GM12878 (cell line): Measurements from ENCODE around the gene PGLYRP1. TPM values are rescaled to one million over a fixed set of nuclear protein-coding genes. Genes with fewer than 3 reads are reported as not detected.

Source experiments
- ATAC-seq: fragments of 200-7000 bp; cut with Tn5 transposase; 3 replicates; pipeline ENCODE4 v1.9.1; 2020; ENCODE audit warnings: mild to moderate bottlenecking, moderate library complexity
- BruUV-seq: library from RNA; stranded (reverse); fragments of 400-500 nt; replicated peaks from 2 replicates; lab custom pipeline; 2021; lab: Mats Ljungman, UMichigan
- CTCF ChIA-PET: fragments of 300-600 bp; sonication (Branson Sonifier 250); formaldehyde crosslinking; extraction: SDS; loops from one replicate; lab custom pipeline; 2021; ENCODE audit warnings: inconsistent platforms; lab: Yijun Ruan, JAX
- POLR2A ChIA-PET: fragments of 350-600 bp; formaldehyde crosslinking; extraction: SDS; loops from one replicate; lab custom pipeline; 2021; ENCODE audit warnings: inconsistent platforms; lab: Charles Lee
- RAD21 ChIA-PET: fragments of 300-600 bp; sonication (Branson Sonifier 250); formaldehyde crosslinking; loops from one replicate; lab custom pipeline; 2023; ENCODE audit warnings: antibody characterized with exemption; ENCODE audit not compliant: unreplicated experiment; lab: Charles Lee
- SMC1A ChIA-PET: fragments of 300-600 bp; sonication (Branson Sonifier 250); formaldehyde crosslinking; loops from one replicate; lab custom pipeline; 2023; ENCODE audit not compliant: unreplicated experiment, uncharacterized antibody; lab: Charles Lee
- DNase-seq: peaks from one replicate; pipeline ENCODE4 v3.0.0-alpha.2; 2011; ENCODE audit warnings: low read depth, low spot score
- FAIRE-seq: peaks from 3 replicates; lab custom pipeline; 2011; peaks lifted over from hg19 to GRCh38; lab: Jason Lieb, UNC
- H2AFZ ChIP-seq: 2 replicates; pipeline ENCODE4 v1.6.0; 2011; ENCODE audit warnings: low read depth, low read length, control low read depth; ENCODE audit not compliant: control insufficient read depth
- H3K27ac ChIP-seq: 2 replicates; pipeline ENCODE4 v1.5.1; 2011; ENCODE audit warnings: control low read depth; ENCODE audit not compliant: control insufficient read depth, insufficient read depth
- H3K27me3 ChIP-seq, 2 experiments: replicated peaks in 1 of 2; 2 replicates each; pipeline versions ENCODE4 v1.6.0 to v1.6.1; 2011; ENCODE audit warnings: low read length in 1 of 2; ENCODE audit not compliant: control insufficient read depth in 2 of 2, insufficient read depth in 2 of 2
- H3K36me3 ChIP-seq, 2 experiments: 2 replicates each; pipeline ENCODE4 v1.5.1; 2011; ENCODE audit warnings: low read length in 1 of 2; ENCODE audit not compliant: control insufficient read depth in 2 of 2, insufficient read depth in 2 of 2
- H3K4me1 ChIP-seq: 2 replicates; pipeline ENCODE4 v1.6.1; 2011; ENCODE audit warnings: mild to moderate bottlenecking, low read length, moderate library complexity, mixed read lengths; ENCODE audit not compliant: control insufficient read depth, insufficient read depth
- H3K4me2 ChIP-seq: 2 replicates; pipeline ENCODE4 v1.6.0; 2011; ENCODE audit warnings: control low read depth; ENCODE audit not compliant: control insufficient read depth, insufficient read depth
- H3K4me3 ChIP-seq: fragments of 200-600 bp; sonication (generic); 2 replicates; pipeline ENCODE4 v1.5.1; 2016
- H3K79me2 ChIP-seq: 2 replicates; pipeline ENCODE4 v1.6.0; 2011; ENCODE audit warnings: low read length; ENCODE audit not compliant: control insufficient read depth, insufficient read depth
- H3K9ac ChIP-seq: 2 replicates; pipeline ENCODE4 v1.8.0; 2011; ENCODE audit warnings: low read length, control low read depth, mixed read lengths; ENCODE audit not compliant: control insufficient read depth, insufficient read depth
- H3K9me3 ChIP-seq: replicated peaks from 3 replicates; pipeline ENCODE4 v1.5.1; 2011; ENCODE audit warnings: mild to moderate bottlenecking, low read length; ENCODE audit not compliant: control insufficient read depth, insufficient read depth
- H4K20me1 ChIP-seq: 2 replicates; pipeline ENCODE4 v1.6.0; 2011; ENCODE audit not compliant: control insufficient read depth, insufficient read depth
- BCL3 ChIP-seq: IDR thresholded peaks from 2 replicates; pipeline ENCODE4 v1.6.1; 2011; ENCODE audit warnings: borderline replicate concordance, low read depth, mild to moderate bottlenecking, moderate library complexity, low read length; ENCODE audit not compliant: insufficient read depth, poor library complexity, severe bottlenecking
- CHD2 ChIP-seq: IDR thresholded peaks from 2 replicates; pipeline ENCODE4 v1.6.1; 2011; ENCODE audit warnings: low read depth, low read length, improper control_type of control experiment, borderline replicate concordance
- CREB1 ChIP-seq: IDR thresholded peaks from 2 replicates; pipeline ENCODE4 v1.6.1; 2012; ENCODE audit warnings: low read depth, mild to moderate bottlenecking, inconsistent platforms
- EZH2 ChIP-seq: IDR thresholded peaks from 2 replicates; pipeline ENCODE4 v1.6.1; 2012; ENCODE audit warnings: low read depth, mild to moderate bottlenecking, control low read depth, inconsistent platforms, low read length, borderline replicate concordance; ENCODE audit not compliant: control insufficient read depth
- SIN3A ChIP-seq: IDR thresholded peaks from 2 replicates; pipeline ENCODE4 v1.6.1; 2012; ENCODE audit warnings: low read depth, low read length, improper control_type of control experiment
- SMAD5 ChIP-seq: IDR thresholded peaks from 2 replicates; pipeline ENCODE4 v1.6.1; 2016; ENCODE audit warnings: antibody characterized with exemption, low read depth
- SMC3 ChIP-seq: IDR thresholded peaks from 2 replicates; pipeline ENCODE4 v1.6.1; 2011; ENCODE audit warnings: low read length, improper control_type of control experiment, borderline replicate concordance
- ZNF274 ChIP-seq: IDR thresholded peaks from one replicate; pipeline ENCODE4 v1.8.0; 2011; ENCODE audit not compliant: insufficient read length, insufficient read depth
- ZNF592 ChIP-seq: fragments of 450-650 bp; IDR thresholded peaks from 2 replicates; pipeline ENCODE4 v1.6.1; 2017; ENCODE audit warnings: mild to moderate bottlenecking, moderate library complexity
- WGBS: methylation state at CpG from one replicate; pipeline ENCODE4 v1.1.6; 2016; ENCODE audit warnings: low lambda C conversion rate; ENCODE audit not compliant: insufficient replicate concordance, insufficient coverage; ENCODE audit errors: missing lambda C conversion rate; 5-methylcytosine and 5-hydroxymethylcytosine counted together
- in situ Hi-C: fragments of 300-500 bp; cut with MboI; formaldehyde crosslinking; loops from 9 replicates; pipeline ENCODE4 v1.14.3; 2018; ENCODE audit warnings: mixed read lengths
- intact Hi-C: fragments of 100-400 bp; cut with micrococcal nuclease; formaldehyde crosslinking; loops from one replicate; pipeline ENCODE4 v1.14.2; 2022; ENCODE audit not compliant: unreplicated experiment
- polyA plus RNA-seq, 11 experiments: library from polyadenylated mRNA; depleted of rRNA in 4 of 11; unstranded in 6 of 11; stranded (reverse) in 5 of 11; fragments of >200 nt; fragmentation: Nextera tagmentation in 4 of 11; fragmentation: Illumina TruSeq in 1 of 11; extraction: Ambion mirVana in 4 of 11; extraction: Trizol in 1 of 11; gene quantifications; 1 replicate in 1 of 11; 2 replicates in 10 of 11; pipeline versions ENCODE4 v1.2.1 to v1.2.3, GENCODE V29; 2011 to 2016; ENCODE audit warnings: inconsistent platforms in 2 of 11, missing spikeins in 2 of 11, low read depth in 1 of 11
- total RNA-seq, 4 experiments: library from RNA; depleted of rRNA in 3 of 4; stranded (reverse); fragments of >200 nt in 3 of 4; fragmentation: Illumina TruSeq in 1 of 4; extraction: Trizol in 1 of 4; gene quantifications; 2 replicates each; pipeline versions ENCODE4 v1.2.1 to v1.2.3, GENCODE V29; 2013 to 2021

The PGLYRP1 gene
- total and polyA plus RNA-seq, 10 of the 15 experiments (the other 5 are each of a cell fraction or from before 2014, with no cell fraction given) = 0.30 TPM; not detected in 9

GRCh38 chr19:46017874-46018675, 4.8 kb downstream of the PGLYRP1 start:
- no peaks in the 10 kb centered on the region for H3K27me3 ChIP-seq
- no peak for DNase-seq
- no peak overlapping the region for H3K4me2 ChIP-seq
- ChIA-PET SMC1A (no interaction called here), CTCF (interaction anchor here (1.0 to 2.0 kb wide), 4 partner anchors 10 to 155 kb away, joined by 3 to 17 read pairs (median 9); partner anchors contain the start of genes CCDC61 and SYMPK), RAD21 (interaction anchor here (1.5 kb wide), 2 partner anchors 155 to 248 kb away, joined by 3 to 4 read pairs; no protein-coding TSS in a partner anchor)
- no peaks in the 10 kb centered on the region for H3K79me2 ChIP-seq
- WGBS = 95% methylated on average over 15 of the region's 15 CpGs
- FAIRE-seq = no peak
- no peak overlapping the region for H3K27ac ChIP-seq
- H2AFZ ChIP-seq = no peak overlapping the region
- no peaks in the 10 kb centered on the region; a peak in 1 of 4 replicates for H3K36me3 ChIP-seq
- intact Hi-C loops = no loop called here
- in situ Hi-C loops = no loop called here
- H3K4me3 ChIP-seq = no peak overlapping the region
- TF ChIP-seq BCL3 (no peak), ZNF274 (no peak), SMAD5 (no peak), SMC3 (no peak), ZNF592 (no peak), CHD2 (no peak), CREB1 (no peak), SIN3A (no peak), EZH2 (no peak)
- TF ChIP-seq, all 136 proteins: peak for 0
- POLR2A ChIA-PET = interaction anchor here (0.6 kb wide), 1 partner anchor 23 kb away, joined by 3 read pairs; the partner anchor contains the start of gene CCDC61
- no peak overlapping the region for H3K9ac ChIP-seq
- H4K20me1 ChIP-seq = no peaks in the 10 kb centered on the region; the same call in 1 of the 2 replicates
- no TSS peak for BruUV-seq
- no peak for ATAC-seq
- no peaks in the 10 kb centered on the region for H3K9me3 ChIP-seq
- H3K4me1 ChIP-seq = peaks cover 5% of the 10 kb centered on the region
